Mesenchymal stem cell (in vitro differentiated cells and primary cell): ENCODE measurements around the gene HSFX2.

Experiments used
- DNase-seq: peaks from one replicate; pipeline ENCODE4 v3.0.0-alpha.2; 2013
- H2AFZ ChIP-seq: one replicate; pipeline ENCODE4 v1.6.1; 2013; ENCODE audit warnings: low read depth, mild to moderate bottlenecking, control low read depth, inconsistent platforms, low read length, moderate library complexity
- H2AK5ac ChIP-seq: 2 replicates; pipeline ENCODE4 v1.6.1; 2013; ENCODE audit warnings: low read length, moderate library complexity, mild to moderate bottlenecking, inconsistent platforms; ENCODE audit not compliant: severe bottlenecking
- H2BK120ac ChIP-seq: one replicate; pipeline ENCODE4 v1.6.1; 2013; ENCODE audit warnings: low read depth, mild to moderate bottlenecking, inconsistent platforms, low read length, moderate library complexity
- H2BK12ac ChIP-seq, 2 experiments: one replicate each; pipeline ENCODE4 v1.6.1; 2013; ENCODE audit warnings: inconsistent platforms in 2 of 2, low read length in 2 of 2, mild to moderate bottlenecking in 2 of 2, moderate library complexity in 2 of 2, control low read depth in 1 of 2
- H2BK15ac ChIP-seq: one replicate; pipeline ENCODE4 v1.6.1; 2013; ENCODE audit warnings: mild to moderate bottlenecking, low read depth, inconsistent platforms; ENCODE audit not compliant: poor library complexity, severe bottlenecking
- H2BK5ac ChIP-seq: 2 replicates; pipeline ENCODE4 v1.6.1; 2013; ENCODE audit warnings: low read depth, mild to moderate bottlenecking, low read length, control low read depth, inconsistent platforms; ENCODE audit not compliant: poor library complexity, severe bottlenecking
- H3K14ac ChIP-seq, 2 experiments: one replicate each; pipeline ENCODE4 v1.6.1; 2013; ENCODE audit warnings: inconsistent platforms in 2 of 2, low read length in 2 of 2, control low read depth in 1 of 2, mild to moderate bottlenecking in 1 of 2, moderate library complexity in 1 of 2
- H3K18ac ChIP-seq, 2 experiments: one replicate each; pipeline ENCODE4 v1.6.1; 2013; ENCODE audit warnings: inconsistent platforms in 2 of 2, low read length in 2 of 2, control low read depth in 1 of 2, low read depth in 1 of 2, mild to moderate bottlenecking in 1 of 2
- H3K23ac ChIP-seq, 2 experiments: one replicate each; pipeline ENCODE4 v1.6.1; 2013; ENCODE audit warnings: inconsistent platforms in 2 of 2, low read length in 2 of 2, mild to moderate bottlenecking in 2 of 2, moderate library complexity in 2 of 2, control low read depth in 1 of 2
- H3K27ac ChIP-seq: 2 replicates; pipeline ENCODE4 v1.5.1; 2013; ENCODE audit warnings: mild to moderate bottlenecking, moderate library complexity, low read length, control low read depth, inconsistent platforms; ENCODE audit not compliant: poor library complexity, severe bottlenecking
- H3K27me3 ChIP-seq, 2 experiments: 2 replicates each; pipeline versions ENCODE4 v1.6.1 to v1.7.0; 2013; ENCODE audit warnings: low read length in 2 of 2, mild to moderate bottlenecking in 2 of 2, moderate library complexity in 2 of 2, control low read depth in 1 of 2, inconsistent platforms in 1 of 2; ENCODE audit not compliant: control insufficient read depth in 1 of 2, insufficient read depth in 1 of 2
- H3K36me3 ChIP-seq, 2 experiments: 2 replicates each; pipeline versions ENCODE4 v1.6.1 to v1.7.0; 2013; ENCODE audit warnings: low read length in 2 of 2, control low read depth in 1 of 2, inconsistent platforms in 1 of 2, low read depth in 1 of 2, mild to moderate bottlenecking in 1 of 2; ENCODE audit not compliant: insufficient read depth in 2 of 2, control insufficient read depth in 1 of 2
- H3K4ac ChIP-seq, 2 experiments: one replicate each; pipeline ENCODE4 v1.6.1; 2013; ENCODE audit warnings: inconsistent platforms in 2 of 2, low read length in 2 of 2, mild to moderate bottlenecking in 2 of 2, moderate library complexity in 2 of 2, control low read depth in 1 of 2, low read depth in 1 of 2
- H3K4me1 ChIP-seq: 2 replicates; pipeline ENCODE4 v1.6.1; 2013; ENCODE audit warnings: low read depth, low read length, control low read depth; ENCODE audit not compliant: control insufficient read depth, insufficient read depth
- H3K4me2 ChIP-seq: 2 replicates; pipeline ENCODE4 v1.6.1; 2013; ENCODE audit warnings: low read length, mild to moderate bottlenecking, inconsistent platforms; ENCODE audit not compliant: poor library complexity, severe bottlenecking
- H3K4me3 ChIP-seq, 2 experiments: 2 replicates each; pipeline versions ENCODE4 v1.5.1 to v1.7.0; 2013; ENCODE audit warnings: low read length in 2 of 2, mild to moderate bottlenecking in 2 of 2, control low read depth in 1 of 2, low read depth in 1 of 2; ENCODE audit not compliant: insufficient read depth in 1 of 2
- H3K79me1 ChIP-seq: replicated peaks from 2 replicates; pipeline ENCODE4 v1.6.1; 2013; ENCODE audit warnings: mild to moderate bottlenecking, control low read depth, low read length, inconsistent platforms; ENCODE audit not compliant: poor library complexity, severe bottlenecking
- H3K9ac ChIP-seq: 2 replicates; pipeline ENCODE4 v1.7.0; 2013; ENCODE audit warnings: mild to moderate bottlenecking, low read length, moderate library complexity
- H3K9me3 ChIP-seq: 2 replicates; pipeline ENCODE4 v1.7.0; 2013; ENCODE audit warnings: mild to moderate bottlenecking, low read length; ENCODE audit not compliant: control insufficient read depth
- H4K8ac ChIP-seq: one replicate; pipeline ENCODE4 v1.6.1; 2013; ENCODE audit warnings: inconsistent platforms, mild to moderate bottlenecking, low read length, moderate library complexity
- H4K91ac ChIP-seq: one replicate; pipeline ENCODE4 v1.6.1; 2013; ENCODE audit warnings: mild to moderate bottlenecking, low read length, inconsistent platforms
- WGBS: methylation state at CpG from one replicate; pipeline ENCODE4 v1.1.7; 2013; ENCODE audit warnings: mixed read lengths; 5-methylcytosine and 5-hydroxymethylcytosine counted together

The HSFX2 gene

DNA sequence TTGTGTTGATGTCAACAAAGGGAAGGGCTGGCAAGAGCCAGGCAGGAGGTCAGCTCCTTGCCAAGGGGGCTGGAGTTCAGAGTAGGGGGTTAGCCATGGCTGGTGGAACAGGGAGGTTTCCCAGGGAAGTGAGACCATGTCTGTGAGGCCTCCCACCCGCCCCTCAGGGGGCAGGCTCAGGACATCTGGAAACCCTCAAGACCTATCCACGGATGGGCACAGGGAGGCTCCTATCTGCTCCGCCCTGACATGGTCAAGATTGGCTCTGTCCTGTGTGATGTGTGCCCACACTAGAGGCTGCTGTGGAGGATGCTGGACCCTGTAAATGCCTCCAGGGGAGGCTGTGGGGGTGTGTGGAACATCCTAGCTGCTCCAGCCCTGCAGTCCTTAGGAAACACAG is 44.5 kb upstream of the HSFX2 start:
- Histone ChIP-seq H3K9me3 (peaks cover 20% of the 10 kb centered on the region), H3K14ac (no peak overlapping the region), H3K36me3 (no peaks in the 10 kb centered on the region), H2AK5ac (no peak overlapping the region), H3K4ac (no peak overlapping the region), H3K4me3 (no peak overlapping the region), H2BK12ac (no peak overlapping the region), H3K23ac (no peak overlapping the region), H2BK5ac (no peak overlapping the region), H2AFZ (no peak overlapping the region), H2BK120ac (no peak overlapping the region), H3K4me2 (no peak overlapping the region), H4K8ac (no peak overlapping the region), H3K79me1 (no peaks in the 10 kb centered on the region), H3K27ac (no peak overlapping the region), H3K27me3 (peaks cover 0 to 23% of the 10 kb centered on the region in 2 experiments), H3K4me1 (no peaks in the 10 kb centered on the region), H3K18ac (no peak overlapping the region), H4K91ac (no peak overlapping the region), H2BK15ac (no peak overlapping the region), H3K9ac (no peak overlapping the region)
- WGBS, result 88% methylated on average over 3 of the region's 3 CpGs
- DNase-seq, result no peak

DNA sequence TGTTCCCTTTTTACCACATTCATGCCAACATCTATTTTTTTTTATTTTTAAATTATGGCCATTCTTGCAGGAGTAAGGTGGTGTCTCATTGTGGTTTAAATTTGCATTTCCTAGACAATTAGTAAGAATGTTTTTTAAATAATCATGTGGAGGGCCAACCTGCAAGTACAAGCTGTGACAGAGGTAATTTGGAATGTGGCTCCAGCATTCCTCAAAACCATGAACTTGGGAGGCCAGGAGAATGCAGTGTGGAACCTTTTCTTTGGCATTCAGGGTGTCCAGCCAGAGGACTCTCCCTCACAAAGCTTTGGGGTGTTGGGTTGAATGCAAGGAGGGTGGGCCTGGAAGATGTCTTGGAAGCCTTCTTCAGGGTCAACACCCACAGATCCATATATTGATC is 43.7 kb upstream of the HSFX2 start:
- Histone ChIP-seq H2BK5ac (no peak overlapping the region), H3K27me3 (peaks cover 0 to 29% of the 10 kb centered on the region in 2 experiments), H3K9ac (no peak overlapping the region), H3K4me3 (no peak overlapping the region), H3K4ac (no peak overlapping the region), H3K79me1 (no peaks in the 10 kb centered on the region), H4K8ac (no peak overlapping the region), H4K91ac (no peak overlapping the region), H2AFZ (no peak overlapping the region), H3K14ac (no peak overlapping the region), H3K23ac (no peak overlapping the region), H3K4me1 (no peaks in the 10 kb centered on the region), H2BK120ac (no peak overlapping the region), H3K9me3 (peaks cover 20% of the 10 kb centered on the region), H2BK15ac (no peak overlapping the region), H3K36me3 (no peaks in the 10 kb centered on the region), H3K18ac (no peak overlapping the region), H2BK12ac (no peak overlapping the region), H3K27ac (no peak overlapping the region), H2AK5ac (no peak overlapping the region), H3K4me2 (no peak overlapping the region)
- DNase-seq, result no peak

DNA sequence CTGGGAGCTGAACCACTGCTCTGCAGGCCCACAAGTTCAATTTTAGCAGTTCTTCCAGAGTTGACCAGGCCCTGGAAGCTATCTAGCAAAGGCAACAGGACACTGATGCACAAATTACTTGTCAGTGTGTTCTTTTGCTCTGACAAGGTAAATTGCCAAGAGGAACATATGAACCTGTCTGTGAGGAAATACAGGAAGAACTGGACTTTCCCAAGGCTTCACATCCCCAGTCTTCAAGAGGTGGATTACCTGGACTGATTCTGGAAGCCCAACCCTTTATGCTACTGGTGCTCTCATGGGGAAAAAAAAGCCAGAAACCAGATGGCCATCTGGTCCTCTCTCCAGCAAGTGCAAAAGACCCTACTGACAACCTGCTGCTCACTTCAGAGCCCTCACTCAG is 38.4 kb upstream of the HSFX2 start:
- Histone ChIP-seq H3K27me3 (peaks cover 0 to 49% of the 10 kb centered on the region in 2 experiments), H3K9me3 (peaks cover 8% of the 10 kb centered on the region), H2AK5ac (no peak overlapping the region), H3K14ac (no peak overlapping the region), H3K18ac (no peak overlapping the region), H3K79me1 (no peaks in the 10 kb centered on the region), H2BK5ac (no peak overlapping the region), H3K4ac (no peak overlapping the region), H2BK120ac (no peak overlapping the region), H3K23ac (no peak overlapping the region), H3K4me2 (no peak overlapping the region), H3K4me3 (no peak overlapping the region), H2BK15ac (no peak overlapping the region), H2BK12ac (no peak overlapping the region), H4K8ac (no peak overlapping the region), H2AFZ (no peak overlapping the region), H3K4me1 (peaks cover 7% of the 10 kb centered on the region), H3K27ac (no peak overlapping the region), H4K91ac (no peak overlapping the region), H3K36me3 (no peaks in the 10 kb centered on the region), H3K9ac (no peak overlapping the region)
- DNase-seq, result no peak

DNA sequence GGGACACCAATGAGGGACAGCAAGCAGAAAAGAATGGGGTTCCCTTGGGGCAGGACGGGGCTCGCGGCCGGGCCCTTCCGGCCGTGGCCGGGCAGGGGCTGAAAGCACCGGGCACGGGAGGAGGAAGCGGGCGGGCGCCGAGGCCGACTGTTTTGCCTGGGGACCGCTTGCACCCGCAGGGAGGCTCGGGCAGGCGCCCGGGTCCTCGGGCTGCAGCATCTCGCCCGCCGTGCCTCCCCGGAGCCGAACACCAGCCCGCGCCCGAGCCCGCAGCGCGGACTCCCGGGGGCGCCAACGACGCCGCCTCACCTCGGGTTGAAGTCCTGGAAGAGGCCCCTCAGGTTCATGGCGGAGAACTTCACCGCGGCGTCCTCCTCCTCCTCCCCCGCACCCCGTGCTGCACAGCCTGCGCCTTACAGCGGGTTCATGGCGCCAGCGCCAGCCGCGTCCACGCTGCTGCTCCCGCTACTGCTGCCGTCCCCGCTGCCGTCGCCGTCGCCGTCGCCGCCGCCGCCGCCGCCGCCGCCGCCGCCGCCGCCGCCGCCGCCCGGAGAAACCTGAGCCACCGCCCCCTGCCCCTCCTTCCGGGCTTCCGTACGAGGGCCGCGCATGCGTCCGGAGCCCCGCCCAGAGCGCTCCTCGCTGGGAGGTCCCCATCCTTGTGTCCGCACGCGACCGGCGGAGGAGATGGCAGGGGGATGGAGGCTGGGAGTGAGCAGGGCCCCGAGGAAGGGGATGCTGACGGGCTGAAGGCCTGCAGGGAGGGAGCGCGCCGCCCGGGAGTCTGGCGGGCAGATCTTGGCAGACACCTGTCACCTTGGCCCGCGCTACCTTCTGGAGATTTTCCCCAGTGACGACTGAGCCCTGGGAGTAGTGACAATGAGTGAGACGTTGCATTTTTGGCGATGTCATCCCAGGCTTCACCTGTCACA is 36.4 kb upstream of the HSFX2 start, which contains the start of gene TMEM185A:
TMEM185A (minus strand) TSS at position 559 of the 932 bp plus-strand sequence; CDS start at position 347, 212 bp downstream.
- Histone ChIP-seq H3K79me1 (peaks cover 3% of the 10 kb centered on the region), H2AFZ (peak within 1 kb of the TSS; percentile 77), H2AK5ac (no peak within 1 kb of the TSS), H3K9ac (peak within 1 kb of the TSS; percentile 85), H3K36me3 (no peaks in the 10 kb centered on the region), H2BK15ac (no peak within 1 kb of the TSS), H3K4ac (peak within 1 kb of the TSS; percentile 51 to 95), H3K27ac (peak within 1 kb of the TSS; percentile 54), H4K91ac (peak within 1 kb of the TSS; percentile 75), H3K9me3 (peaks cover 1% of the 10 kb centered on the region), H3K4me1 (peaks cover 7% of the 10 kb centered on the region), H3K14ac (peak within 1 kb of the TSS in 1 of 2 experiments; percentile 79), H3K27me3 (peaks cover 0 to 44% of the 10 kb centered on the region in 2 experiments), H3K18ac (peak within 1 kb of the TSS; percentile 83 to 91), H2BK5ac (no peak within 1 kb of the TSS), H2BK12ac (no peak within 1 kb of the TSS), H3K23ac (peak within 1 kb of the TSS in 1 of 2 experiments; percentile 80), H2BK120ac (peak within 1 kb of the TSS; percentile 19), H4K8ac (peak within 1 kb of the TSS; percentile 64), H3K4me3 (peak within 1 kb of the TSS; percentile 86 to 92), H3K4me2 (peak within 1 kb of the TSS; percentile 75)
- WGBS, result under 1% methylated on average over 20 of the region's 102 CpGs
- peak; percentile 64 for DNase-seq
